Brain microvascular endothelial cell (primary cell): Measurements from ENCODE around the gene OR9G1.

Experiments used
- DNase-seq: peaks from one replicate; pipeline ENCODE4 v3.0.0-alpha.2; 2020
- H3K27ac ChIP-seq: fragments of 250-450 bp; sonication (Bioruptor Pico); 2 replicates; pipeline ENCODE4 v1.5.1; 2020; ENCODE audit warnings: mild to moderate bottlenecking, moderate library complexity
- H3K27me3 ChIP-seq: fragments of 250-450 bp; sonication (Bioruptor Pico); replicated peaks from 2 replicates; pipeline ENCODE4 v1.5.1; 2020; ENCODE audit warnings: mild to moderate bottlenecking
- H3K36me3 ChIP-seq: fragments of 250-450 bp; sonication (Bioruptor Pico); replicated peaks from 2 replicates; pipeline ENCODE4 v1.5.1; 2020; ENCODE audit warnings: mild to moderate bottlenecking
- H3K4me3 ChIP-seq: 2 replicates; pipeline ENCODE4 v1.5.1; 2011; ENCODE audit warnings: low read depth, mild to moderate bottlenecking, control low read depth, low read length, moderate library complexity
- in situ Hi-C: cut with HindIII; loops from 2 replicates; pipeline ENCODE4 v1.10.0; 2017; ENCODE audit warnings: low sequenced_read_pairs, low pct_ligation_motif_present
- TF ChIP-seq, protein P1 (sequence below): IDR thresholded peaks from 2 replicates; pipeline ENCODE4 v1.5.1; 2011; ENCODE audit warnings: low read depth, mild to moderate bottlenecking, moderate library complexity, low read length, control low read depth, inconsistent platforms; ENCODE audit errors: missing control alignments

OR9G1 gene

DNA sequence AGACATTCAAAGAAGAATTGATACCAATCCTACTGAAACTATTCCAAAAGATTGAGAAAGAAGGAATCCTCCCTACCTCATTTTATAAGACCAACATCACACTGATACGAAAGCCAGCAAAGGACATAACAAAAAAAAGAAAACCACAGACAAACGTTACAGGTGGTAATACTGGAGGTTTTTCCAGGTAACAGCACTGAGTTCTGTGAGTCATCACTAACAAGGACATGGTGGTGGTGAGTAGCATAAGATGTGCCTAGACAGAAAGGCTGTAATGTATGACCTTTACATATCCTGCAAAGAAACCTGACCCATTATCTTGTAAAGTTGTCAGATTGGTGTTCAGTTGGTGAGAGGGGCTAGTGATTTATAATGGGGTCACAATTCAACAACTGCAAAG lies 15.3 kb downstream of the OR9G1 start:
- TF ChIP-seq, protein P1, sequence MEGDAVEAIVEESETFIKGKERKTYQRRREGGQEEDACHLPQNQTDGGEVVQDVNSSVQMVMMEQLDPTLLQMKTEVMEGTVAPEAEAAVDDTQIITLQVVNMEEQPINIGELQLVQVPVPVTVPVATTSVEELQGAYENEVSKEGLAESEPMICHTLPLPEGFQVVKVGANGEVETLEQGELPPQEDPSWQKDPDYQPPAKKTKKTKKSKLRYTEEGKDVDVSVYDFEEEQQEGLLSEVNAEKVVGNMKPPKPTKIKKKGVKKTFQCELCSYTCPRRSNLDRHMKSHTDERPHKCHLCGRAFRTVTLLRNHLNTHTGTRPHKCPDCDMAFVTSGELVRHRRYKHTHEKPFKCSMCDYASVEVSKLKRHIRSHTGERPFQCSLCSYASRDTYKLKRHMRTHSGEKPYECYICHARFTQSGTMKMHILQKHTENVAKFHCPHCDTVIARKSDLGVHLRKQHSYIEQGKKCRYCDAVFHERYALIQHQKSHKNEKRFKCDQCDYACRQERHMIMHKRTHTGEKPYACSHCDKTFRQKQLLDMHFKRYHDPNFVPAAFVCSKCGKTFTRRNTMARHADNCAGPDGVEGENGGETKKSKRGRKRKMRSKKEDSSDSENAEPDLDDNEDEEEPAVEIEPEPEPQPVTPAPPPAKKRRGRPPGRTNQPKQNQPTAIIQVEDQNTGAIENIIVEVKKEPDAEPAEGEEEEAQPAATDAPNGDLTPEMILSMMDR: no peak
- no peak for DNase-seq
- in situ Hi-C loops: no loop called here
- no peaks in the 10 kb centered on the region for H3K27me3 ChIP-seq
- H3K27ac ChIP-seq: no peak overlapping the region
- no peak overlapping the region for H3K4me3 ChIP-seq
- no peaks in the 10 kb centered on the region for H3K36me3 ChIP-seq

DNA sequence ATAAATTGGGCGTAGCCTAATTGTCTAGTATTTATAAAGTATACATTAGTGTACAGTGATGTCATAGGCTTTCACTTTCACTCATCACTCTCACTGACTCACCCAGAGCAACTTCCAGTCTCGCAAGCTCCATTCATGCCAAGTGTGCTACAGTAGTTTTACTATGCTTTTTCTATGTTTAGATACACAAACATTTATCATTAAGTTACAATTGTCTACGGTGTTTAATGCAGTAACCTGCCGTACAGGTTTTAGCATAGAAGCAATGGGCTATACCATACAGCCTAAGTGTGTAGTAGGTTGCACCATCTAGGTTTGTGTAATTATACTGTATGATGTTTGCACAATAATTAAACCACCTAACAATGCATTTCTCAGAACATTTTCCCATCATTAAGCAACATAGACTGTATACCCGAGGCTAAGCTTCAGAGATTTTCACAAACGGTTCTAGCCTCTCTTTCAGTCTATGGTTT lies 17.5 kb downstream of the OR9G1 start:
- no peak overlapping the region for H3K27ac ChIP-seq
- H3K27me3 ChIP-seq: no peaks in the 10 kb centered on the region
- no peak overlapping the region for H3K4me3 ChIP-seq
- no peaks in the 10 kb centered on the region for H3K36me3 ChIP-seq
- no peak for DNase-seq
- TF ChIP-seq, protein P1: no peak
- in situ Hi-C loops: no loop called here

- DNase-seq: no peak
- no peak overlapping the region for H3K4me3 ChIP-seq
- no peaks in the 10 kb centered on the region for H3K36me3 ChIP-seq
- TF ChIP-seq, protein P1: no peak
- in situ Hi-C loops: no loop called here
- H3K27me3 ChIP-seq: no peaks in the 10 kb centered on the region
- H3K27ac ChIP-seq: no peak overlapping the region
These were observed 21.6 kb downstream of the OR9G1 start for GRCh38 chr11:56720513-56720912.

GRCh38 chr11:56740107-56740506 lies 41.2 kb downstream of the OR9G1 start:
- TF ChIP-seq, protein P1: no peak
- no peak overlapping the region for H3K4me3 ChIP-seq
- no peaks in the 10 kb centered on the region for H3K36me3 ChIP-seq
- no peak for DNase-seq
- in situ Hi-C loops: no loop called here
- H3K27me3 ChIP-seq: no peaks in the 10 kb centered on the region
- no peak overlapping the region for H3K27ac ChIP-seq

DNA sequence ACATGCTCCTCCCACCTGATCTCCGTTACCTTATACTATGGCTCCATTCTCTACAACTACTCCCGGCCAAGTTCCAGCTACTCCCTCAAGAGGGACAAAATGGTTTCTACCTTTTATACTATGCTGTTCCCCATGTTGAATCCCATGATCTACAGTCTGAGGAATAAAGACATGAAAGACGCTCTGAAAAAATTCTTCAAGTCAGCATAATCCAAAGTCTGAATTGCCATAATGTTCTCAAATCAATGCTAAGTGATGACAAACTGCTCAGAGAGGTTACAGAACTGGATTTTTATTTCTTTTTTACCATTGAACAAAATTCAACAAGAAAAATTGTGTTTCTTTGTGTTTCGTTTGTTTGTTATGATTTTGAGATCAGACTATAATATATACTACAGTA lies 42.0 kb downstream of the OR9G1 start:
- in situ Hi-C loops: no loop called here

GRCh38 chr11:56748597-56748996 lies 49.7 kb downstream of the OR9G1 start, which contains the start of gene OR9G4:
OR9G4 (minus strand) TSS chr11:56748697; CDS start chr11:56743766, 4,931 bp downstream.
- in situ Hi-C loops: no loop called here
- TF ChIP-seq, protein P1: no peak
- H3K4me3 ChIP-seq: no peak within 1 kb of the TSS
- H3K27ac ChIP-seq: no peak within 1 kb of the TSS
- H3K27me3 ChIP-seq: no peaks in the 10 kb centered on the region
- H3K36me3 ChIP-seq: no peaks in the 10 kb centered on the region
- no peak for DNase-seq

More for the DNA sequence above, 42.0 kb downstream of the OR9G1 start:
- Histone ChIP-seq H3K36me3 (no peaks in the 10 kb centered on the region), H3K4me3 (no peak overlapping the region), H3K27me3 (no peaks in the 10 kb centered on the region), H3K27ac (no peak overlapping the region)
- TF ChIP-seq, protein P1: no peak
- DNase-seq: no peak
